ENCODE data around the gene SART3. TPM values are rescaled to one million over a fixed set of nuclear protein-coding genes. Genes with fewer than 3 reads are reported as not detected.
A peak's percentile ranks its signal among the peaks of the same experiment; 100 is the strongest.

SART3 gene
- total and polyA plus RNA-seq, 2 of the 8 experiments (the other 6 are each of a cell fraction or from before 2014, with no cell fraction given), result 16.0 to 103 TPM

- TF ChIP-seq CTBP2 (IDR thresholded peaks at IDR 0.05; ENCODE audit: borderline replicate concordance, insufficient read depth, insufficient read length, low read length) (no peak), BCL11A (IDR thresholded peaks at IDR 0.05; ENCODE audit: low read depth in 2 of 2, low read length in 2 of 2) (no peak), ASH2L (IDR thresholded peaks at IDR 0.05; ENCODE audit: low read length) (peak; percentile 94), CHD7 (IDR thresholded peaks at IDR 0.05; ENCODE audit: insufficient replicate concordance, low read length) (no peak), YY1 (IDR thresholded peaks at IDR 0.05; ENCODE audit: low read depth, low read length) (peak; percentile 97), JUND (IDR thresholded peaks at IDR 0.05; ENCODE audit: low read length) (peak; percentile 68)
Observed at GRCh38 chr12:108560752-108561719, at the start of gene SART3 (continued).

All from H1 (cell line).